Lung microvascular endothelial cell (primary cell): ENCODE measurements around the gene NT5C. TPM values are rescaled to one million over a fixed set of nuclear protein-coding genes. Genes with fewer than 3 reads are reported as not detected.

Experiments used
- DNase-seq, 2 donors: peaks; one replicate each; pipeline versions ENCODE4 v3.0.0 to v3.0.0-alpha.2; 2010; ENCODE audit warnings: low read depth in 2 of 2
- total RNA-seq: library from RNA; depleted of rRNA; stranded (reverse); fragments of >200 nt; gene quantifications from 2 replicates; pipeline ENCODE4 v1.2.1, GENCODE V29; 2014

Gene NT5C
- total RNA-seq, 1 donor from 2014 or later: 38.7 TPM

DNA sequence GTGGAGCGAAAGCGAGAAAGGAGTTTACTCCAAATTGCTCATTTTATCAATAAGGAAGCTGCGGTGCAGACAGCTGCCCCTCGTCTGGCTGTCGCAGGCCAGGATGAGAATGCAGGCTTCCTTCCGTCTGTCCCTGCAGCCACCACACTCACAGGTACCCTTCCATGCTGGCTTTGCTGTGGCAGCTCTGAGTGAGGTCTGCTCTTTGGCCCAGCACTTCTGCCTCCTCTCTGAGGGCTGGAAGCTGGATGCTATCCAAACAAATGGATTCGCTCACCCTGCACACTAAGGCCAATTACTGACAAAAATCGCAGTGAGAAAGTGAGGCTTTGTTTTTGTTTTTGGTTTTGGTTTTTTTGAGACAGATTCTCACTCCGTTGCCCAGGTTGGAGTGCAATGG, 14.8 kb downstream of the NT5C start:
- DNase-seq: no peak

DNA sequence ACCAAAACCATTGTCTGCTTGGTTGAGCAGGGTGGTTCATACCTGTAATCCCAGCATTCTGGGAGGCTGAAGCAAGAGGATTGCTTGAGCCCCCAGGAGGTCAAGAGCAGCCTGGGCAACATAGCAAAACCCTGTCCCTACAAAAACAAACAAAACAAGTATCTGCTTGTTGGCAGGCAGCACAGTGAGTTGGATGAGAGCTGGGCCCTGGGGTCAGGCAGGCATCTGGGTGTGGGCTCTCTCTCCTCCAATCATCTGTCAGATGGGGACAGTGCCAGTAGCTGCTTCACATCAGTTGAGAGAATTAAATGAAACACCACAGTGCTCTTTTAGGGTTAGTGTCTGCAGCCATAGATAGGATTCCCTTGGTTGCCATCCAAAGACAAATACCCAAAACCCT, 16.0 kb downstream of the NT5C start:
- no peak for DNase-seq

DNA sequence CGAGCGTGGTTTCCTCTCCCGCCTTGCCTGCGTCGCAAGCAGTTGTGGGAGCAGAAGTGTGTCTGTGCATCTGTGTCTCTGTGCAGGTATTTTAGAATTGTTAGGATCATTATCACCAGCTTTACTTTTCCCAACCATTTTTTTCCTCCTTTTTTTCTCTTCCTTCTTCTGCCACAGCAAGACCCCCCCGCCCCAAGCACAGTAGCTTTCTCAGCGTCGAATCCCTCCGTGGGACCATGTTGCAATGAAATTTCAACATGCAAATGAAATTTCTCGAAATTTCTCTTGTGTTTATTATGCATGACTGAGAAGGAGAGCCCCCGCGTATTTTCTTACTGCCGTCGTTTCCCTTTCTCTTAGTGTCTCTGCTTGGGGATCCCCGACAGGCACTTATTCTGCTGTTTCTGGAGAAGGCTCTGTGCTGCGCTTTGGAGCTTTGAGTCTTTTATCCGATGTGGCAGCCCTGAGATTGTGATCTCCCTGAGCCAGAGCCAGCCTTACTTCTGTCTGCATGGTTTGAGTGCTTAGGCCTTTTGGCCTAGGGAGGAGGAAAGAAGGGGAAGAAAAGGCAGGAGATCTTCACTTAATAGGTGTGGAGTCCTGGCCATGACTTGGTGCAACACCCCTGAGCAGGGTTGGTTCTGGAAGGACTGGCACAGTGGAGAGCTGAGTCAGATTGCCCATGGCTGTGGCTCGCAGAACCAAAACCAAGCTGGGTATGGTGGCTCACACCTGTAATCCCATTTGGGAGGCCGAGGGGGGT, 16.8 kb downstream of the NT5C start:
- DNase-seq: no peak

DNA sequence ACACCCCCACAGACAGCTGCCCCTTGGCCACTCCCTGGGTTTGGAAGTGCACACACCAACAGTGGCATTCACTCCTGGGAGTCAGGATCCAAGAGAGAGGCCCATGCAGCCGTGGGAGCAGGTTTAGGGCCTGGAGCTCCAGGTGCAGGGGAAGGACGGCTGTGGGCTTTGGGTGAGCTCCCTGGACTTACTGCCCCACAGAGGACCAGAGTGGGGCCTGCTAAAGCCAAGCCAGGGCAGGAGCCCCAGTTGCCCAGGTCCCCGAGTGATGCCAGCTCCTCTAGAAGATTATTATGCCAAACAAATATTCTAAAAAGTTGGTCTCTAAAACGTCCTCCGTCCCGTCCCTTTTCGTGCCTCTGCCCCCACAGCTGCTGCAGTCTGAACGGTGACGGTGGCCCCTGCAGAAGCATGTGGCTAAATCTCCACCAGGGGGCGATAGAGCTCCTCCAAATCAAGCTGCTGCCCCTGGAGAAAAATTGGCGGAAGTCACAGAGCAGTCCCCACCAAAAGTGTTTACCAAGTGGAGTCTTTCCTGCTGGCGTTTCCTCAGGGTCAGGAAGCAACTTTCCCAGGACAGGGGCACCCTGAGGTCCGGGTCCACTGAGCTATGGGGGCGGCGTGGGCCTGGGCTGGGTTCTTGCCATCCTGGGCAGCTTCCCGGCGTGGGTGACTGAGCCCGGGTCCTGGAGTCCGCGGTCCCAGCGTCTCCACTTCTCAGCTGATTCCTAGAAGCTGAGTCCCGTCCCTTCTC, 17.6 kb downstream of the NT5C start:
- peak; percentile 93 to 94 for DNase-seq

DNA sequence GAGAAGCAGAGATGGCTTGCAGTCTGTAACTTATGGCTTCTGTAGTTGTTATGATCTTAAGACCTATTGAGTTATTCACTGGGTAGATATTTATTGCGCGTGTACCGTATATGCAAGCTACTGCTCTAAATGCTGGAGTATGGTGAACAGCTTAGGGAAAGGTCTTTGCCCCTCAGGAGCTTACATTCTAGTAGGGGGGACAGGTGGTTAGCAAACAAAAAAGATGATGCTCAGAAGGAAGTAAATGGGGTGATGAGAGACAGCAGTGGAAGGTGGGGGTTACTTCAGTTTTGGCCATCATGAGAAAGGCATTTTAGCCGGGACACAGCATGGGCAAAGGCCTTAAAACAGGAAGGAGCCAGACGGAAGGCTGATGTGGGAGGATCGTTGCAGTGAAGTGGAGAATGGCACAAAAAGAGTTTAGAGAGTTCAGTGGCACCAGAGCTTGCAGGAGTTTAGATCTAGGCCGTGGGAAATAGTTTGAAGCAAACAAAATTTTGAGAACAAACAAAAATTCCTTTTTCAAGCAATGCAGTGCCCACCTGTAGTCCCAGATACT, 19.7 kb downstream of the NT5C start:
- DNase-seq: no peak

DNA sequence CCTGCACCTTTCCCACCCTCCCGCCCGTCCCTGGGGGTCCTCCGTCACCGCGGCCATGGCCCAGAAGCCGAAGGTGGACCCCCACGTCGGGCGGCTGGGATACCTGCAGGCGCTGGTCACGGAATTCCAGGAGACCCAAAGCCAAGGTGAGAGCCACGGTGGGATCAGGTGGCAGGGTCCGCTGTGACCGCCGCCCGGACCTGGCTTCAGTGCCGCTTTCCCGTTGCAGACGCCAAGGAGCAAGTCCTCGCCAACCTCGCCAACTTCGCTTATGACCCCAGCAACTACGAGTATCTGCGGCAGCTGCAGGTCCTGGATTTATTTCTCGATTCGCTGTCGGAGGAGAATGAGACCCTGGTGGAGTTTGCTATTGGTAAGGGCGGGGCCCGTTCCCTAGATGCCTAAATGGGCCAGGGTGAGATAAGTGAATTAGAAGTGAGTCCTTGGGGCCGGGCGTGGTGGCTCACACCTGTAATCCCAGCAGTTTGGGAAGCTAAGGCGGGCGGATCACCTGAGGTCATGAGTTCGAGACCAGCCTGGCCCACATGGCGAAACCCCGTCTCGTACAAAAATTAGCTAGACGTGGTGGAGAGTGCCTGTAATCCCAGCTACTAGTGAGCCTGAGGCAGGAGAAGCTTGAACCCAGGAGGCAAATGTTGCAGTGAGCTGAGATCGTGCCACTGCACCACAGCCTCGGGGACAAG, 21.2 kb downstream of the NT5C start:
- DNase-seq: peak in 1 of 2 donors; percentile 45

DNA sequence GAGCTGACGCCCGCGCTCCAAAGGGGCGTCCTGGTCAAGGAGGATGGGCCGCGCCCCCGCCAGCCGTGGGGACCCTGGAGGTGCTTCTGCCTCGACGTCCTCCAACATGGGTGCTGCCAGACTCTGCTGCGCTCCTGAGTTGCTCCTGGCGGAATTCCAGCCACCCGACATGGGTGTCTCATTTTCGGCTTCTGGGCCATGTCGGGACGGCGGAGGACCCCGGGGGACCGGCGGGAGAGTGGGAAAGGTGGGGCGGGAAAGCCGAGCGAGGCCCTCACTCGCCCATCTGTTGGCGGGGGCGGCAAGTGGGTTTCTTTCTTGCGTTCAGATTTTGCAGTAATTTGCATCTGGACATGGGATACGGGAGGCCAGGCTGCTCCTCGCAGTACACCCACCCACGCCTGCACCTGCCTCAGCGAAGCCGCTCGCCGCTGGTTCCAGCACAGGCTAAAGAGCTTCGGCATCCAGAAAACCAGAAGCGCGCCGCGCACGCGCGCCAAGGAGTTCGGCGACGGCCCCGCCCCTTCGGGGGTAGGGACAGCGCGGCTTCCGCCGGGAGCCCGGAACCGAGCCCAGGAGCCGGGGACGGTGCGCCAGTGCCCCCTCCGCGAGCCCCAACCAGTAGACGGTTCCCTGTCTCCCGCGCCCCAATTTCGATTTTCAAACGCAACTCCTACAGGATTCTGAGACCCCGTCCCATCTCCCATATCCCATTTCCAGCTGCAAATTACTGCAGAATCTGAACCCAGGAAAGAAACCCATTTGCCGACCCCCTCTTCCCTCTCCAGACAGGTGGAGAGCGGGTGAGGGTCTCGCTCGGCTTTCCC, 21.9 kb downstream of the NT5C start, which contains the start of gene ARMC7:
ARMC7 (plus strand) TSS at position 563 of the 827 bp plus-strand sequence. CDS start 320 bp downstream, outside the sequence.
- peak; percentile 82 to 86 for DNase-seq

DNA sequence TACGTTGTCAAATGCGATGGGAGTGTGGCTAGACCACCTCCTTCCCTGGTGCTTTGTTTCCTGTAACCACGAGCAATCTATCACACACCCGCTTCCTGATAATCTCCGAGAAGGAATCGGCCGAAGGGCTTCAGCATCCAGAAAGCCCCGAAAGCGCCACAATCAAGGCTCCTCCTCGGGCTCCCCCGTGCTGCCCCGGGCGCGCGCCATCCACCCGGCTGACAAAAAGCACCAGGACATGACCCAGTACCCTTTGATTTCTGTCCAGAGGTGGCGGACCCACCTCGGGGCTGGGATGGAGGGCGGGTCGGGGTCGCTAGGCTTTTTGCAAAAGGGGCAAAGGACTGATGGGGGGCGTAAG, 22.5 kb downstream of the NT5C start:
- no peak for DNase-seq

DNA sequence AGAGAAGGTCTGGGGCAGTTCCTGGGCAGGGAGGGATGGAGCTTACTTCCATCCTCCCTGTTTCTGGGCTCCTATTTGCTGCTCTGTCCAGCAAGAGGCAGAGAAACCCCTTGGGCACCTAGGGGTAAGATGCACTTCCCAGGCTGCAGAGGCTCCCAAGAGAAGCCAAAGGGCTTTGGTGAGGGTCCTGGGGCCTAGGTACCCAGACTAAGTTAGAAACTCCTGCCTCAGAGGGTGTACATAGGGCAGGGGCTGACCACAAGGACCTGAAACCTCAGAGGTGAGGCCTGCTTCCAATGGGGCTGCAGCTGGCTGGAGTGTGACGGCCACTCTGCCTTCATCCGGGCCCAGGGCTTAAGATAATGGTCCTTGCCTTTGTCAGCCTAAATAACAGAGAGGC, 23.3 kb downstream of the NT5C start:
- no peak for DNase-seq

DNA sequence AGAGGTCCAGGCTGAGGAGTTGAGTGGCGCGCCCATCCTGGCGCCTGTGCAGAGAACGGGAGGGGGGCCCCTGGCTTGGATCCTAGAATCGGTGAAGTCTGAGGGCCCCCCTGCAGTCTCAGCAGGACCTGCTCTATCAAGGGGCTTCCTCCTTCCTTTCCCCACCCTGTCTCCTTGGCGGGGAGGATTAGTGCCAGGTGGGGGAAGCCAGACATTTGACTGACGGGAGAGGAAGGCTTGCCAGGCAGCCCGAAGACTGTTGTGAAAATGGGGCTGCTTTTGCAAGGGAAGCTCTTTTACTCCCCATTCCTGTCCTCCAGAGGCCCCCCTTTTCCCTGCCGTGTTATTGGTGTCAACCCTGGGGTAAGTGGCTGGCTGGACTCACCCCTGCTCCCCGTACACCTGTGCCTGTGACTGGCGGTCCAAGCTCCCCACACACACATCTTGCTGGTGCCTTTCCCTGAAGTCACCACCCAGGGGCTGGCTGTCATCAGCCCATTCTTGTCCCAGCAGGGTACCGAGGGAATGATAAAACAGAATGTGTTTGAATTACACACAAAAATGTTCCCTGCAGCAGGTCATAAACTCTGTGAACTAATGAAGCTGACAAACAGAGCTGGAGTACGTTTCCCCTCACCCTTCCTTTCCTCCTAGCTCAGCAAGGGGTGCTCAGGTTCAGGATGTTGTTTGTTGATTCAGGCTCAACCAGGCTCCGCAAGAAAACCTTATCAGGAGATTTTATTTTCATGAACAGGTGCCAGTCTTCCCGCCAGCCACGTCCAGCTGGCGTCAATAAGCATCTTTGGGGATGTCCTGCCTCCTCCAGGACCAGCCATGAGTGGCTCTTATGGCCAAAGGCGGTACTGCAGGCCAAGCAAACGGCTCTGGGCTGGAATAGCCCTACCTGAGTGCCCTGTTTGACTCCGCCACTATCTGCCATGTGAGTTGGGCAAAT, 26.1 kb downstream of the NT5C start:
- peak; percentile 64 to 65 for DNase-seq

DNA sequence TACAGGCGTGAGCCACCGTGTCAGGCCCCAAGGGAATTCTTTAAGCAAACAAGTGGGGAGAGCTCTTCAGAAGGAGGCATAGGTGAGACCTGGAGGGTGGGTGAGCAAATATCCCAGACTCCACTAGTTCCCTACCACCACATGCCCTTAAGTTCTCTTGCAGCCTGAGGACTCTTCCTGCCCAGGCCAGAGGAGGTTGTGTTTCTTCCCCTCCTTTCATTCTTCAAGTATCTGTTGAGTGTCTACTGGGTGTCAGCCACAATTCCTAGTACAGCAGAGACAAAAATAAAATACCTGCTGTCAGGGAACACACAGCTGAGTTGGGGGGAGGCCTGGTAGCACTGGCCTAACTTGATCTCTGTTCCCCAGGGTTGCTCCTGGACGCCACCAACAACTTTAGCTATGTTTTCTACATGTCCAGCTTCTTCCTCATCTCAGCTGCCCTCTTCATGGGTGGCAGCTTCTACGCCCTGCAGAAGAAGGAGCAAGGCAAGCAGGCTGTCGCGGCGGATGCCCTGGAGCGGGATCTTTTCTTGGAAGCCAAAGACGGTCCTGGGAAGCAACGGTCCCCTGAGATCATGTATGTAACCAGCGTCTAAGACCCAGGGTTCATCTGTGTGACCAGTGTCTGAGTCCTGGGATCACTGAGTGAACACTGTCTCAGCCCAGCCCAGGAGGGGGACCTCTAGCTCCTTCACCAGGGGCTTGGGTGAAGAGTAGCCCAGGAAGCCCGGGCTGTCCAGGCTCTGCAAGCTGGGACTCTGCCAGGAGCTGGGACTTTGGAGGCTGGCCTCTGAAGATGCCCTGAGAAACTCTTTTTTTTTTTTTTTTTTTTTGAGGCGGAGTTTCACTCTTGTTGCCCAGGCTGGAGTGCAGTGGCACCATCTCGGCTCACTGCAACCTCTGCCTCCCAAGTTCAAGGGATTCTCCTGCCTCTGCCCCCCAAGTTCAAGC, 27.7 kb downstream of the NT5C start:
- no peak for DNase-seq

DNA sequence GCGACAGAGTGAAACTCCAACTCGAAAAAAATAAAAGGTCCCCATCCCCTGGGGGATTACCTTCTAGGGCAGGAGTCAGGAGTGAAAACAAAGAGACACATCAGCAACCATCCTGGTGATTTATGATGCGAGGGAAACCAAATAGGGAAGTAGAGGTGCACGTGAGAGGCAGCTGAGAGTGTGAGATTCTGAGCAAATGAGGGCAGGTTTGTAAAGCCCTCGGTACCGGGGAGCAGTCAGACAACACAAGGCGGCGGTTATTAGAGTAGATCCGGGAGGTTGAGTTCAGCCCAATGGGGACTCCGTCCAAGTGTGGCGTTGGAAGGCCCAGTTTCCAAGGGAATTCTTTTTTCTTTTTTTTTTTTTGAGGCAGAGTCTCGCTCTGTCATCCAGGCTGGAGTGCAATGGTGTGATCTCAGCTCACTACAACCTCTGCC, 29.1 kb downstream of the NT5C start:
- DNase-seq: no peak

DNA sequence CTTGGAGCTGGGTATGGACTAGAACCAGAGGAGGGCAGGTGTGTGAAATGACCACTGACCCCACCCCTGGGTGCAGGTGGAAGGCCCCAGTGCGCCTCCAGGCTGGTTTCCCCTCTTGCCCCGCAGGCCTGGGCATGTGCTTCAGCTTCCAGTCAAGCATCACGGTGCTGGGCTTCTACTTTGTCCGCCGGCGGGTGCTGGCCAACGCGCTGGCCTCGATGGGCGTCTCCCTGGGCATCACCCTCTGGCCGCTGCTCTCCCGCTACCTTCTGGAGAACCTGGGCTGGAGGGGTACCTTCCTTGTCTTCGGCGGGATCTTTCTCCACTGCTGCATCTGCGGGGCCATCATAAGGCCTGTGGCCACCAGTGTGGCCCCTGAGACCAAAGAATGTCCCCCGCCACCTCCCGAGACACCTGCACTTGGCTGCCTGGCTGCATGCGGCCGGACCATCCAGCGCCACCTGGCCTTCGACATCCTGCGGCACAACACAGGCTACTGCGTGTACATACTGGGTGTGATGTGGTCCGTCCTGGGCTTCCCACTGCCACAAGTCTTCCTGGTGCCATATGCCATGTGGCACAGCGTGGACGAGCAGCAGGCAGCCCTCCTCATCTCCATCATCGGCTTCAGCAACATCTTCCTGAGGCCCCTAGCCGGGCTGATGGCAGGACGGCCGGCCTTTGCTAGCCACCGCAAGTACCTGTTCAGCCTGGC, 31.5 kb downstream of the NT5C start:
- no peak for DNase-seq

DNA sequence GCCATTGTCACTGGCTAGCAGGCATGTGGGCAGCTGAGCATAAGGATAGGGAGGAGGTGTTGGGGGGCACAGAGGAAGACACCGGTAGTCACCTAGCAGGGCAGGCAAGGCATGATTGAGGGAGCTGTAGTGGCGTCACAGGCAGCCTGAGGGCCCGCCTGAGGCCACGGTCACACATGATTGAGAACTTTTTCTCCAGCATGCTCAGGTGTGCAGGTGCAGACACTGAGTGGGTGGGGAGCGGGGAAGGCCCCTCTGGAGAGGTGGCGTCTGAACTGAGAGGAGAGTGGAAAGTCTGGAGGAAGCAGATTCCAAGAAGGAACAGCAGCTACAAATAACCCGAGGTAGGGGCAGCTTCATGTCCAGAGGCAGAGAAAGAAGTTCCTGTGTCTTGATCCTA, 32.7 kb downstream of the NT5C start:
- no peak for DNase-seq

DNA sequence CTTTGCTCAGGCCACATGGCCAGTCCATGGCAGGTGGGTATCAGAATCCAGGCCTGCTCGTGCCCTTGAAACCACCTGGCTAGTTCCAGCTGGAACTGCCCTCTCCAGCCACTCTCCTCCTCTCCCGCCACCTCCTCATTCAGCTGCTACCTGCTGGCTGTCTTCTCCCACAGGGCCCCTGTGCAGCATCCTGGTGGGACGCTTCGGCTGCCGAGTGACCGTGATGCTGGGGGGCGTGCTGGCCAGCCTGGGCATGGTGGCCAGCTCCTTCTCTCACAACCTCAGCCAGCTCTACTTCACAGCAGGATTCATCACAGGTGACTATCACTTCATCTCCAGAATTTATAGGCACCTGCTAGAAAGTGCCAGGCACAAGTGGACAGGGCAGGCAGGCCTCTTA, 33.7 kb downstream of the NT5C start:
- DNase-seq: no peak

DNA sequence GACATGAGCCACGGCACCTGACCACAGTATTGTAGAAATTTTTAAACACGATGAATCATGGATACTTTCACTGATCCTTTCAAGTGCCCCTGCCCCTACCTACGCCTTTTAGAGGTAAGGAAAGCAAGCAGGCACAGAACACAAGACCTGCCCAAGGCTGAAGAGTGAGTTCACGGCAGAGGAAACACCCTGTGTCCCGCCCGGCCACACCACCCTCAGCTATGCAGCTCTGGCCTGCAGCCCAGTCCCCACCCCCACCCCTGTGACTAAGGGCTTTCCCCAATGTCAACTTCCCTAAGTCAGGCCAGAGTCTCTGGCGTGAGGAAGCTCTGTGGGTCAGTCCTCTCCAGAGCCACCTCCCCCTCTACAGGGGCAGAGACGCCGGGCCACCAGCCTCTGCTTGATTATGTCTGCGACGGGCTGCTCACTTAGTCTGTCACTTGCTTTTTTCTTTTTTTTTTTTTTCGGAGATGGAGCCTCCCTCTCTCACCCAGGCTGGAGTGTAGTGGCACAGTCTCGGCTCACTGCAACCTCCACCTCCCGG, 35.4 kb downstream of the NT5C start:
- peak; percentile 76 to 85 for DNase-seq

DNA sequence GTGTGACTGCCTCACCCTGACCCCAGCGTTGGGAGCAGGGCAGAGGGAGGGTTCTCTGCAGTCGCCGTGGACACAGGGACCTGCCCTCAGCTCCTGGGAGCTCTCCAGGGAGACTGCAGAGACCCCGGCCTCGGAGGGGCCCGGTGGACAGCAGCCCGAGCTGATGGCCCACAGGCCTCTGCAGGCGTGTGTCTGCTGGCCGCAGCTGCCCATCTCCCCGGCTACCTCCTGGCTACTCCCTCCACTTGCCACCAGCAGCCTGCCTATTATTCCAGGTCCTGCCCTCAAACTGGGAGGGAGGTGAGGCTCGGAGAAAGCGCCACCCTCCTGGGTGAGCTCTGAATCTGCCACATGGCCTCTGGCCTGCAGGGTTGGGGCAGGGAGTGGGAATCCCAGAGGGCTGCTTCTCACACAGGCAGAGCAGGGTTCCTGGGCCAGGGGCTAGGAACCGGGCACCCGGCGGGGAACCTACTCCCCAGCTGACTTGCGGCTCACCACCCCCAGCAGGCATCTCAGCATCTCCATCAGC, 36.6 kb downstream of the NT5C start:
- DNase-seq: no peak
